ENCODE results near the gene PADI6.
"Not testable (repeated sequence)": the region's sequence is repeated elsewhere in the genome, so short reads cannot be mapped to it uniquely, and the experiment has no call there.

PADI6 gene

GRCh38 chr1:17406760-17407475 is 34.9 kb downstream of the PADI6 start:
- not testable (repeated sequence) for H3K27me3 Mint-ChIP-seq; H3K9me3 Mint-ChIP-seq (ENCODE audit: low read depth); H3K4me1 Mint-ChIP-seq (ENCODE audit: low read depth); H3K27ac Mint-ChIP-seq; H3K36me3 Mint-ChIP-seq; H3K4me3 Mint-ChIP-seq

GRCh38 chr1:17407786-17408514 is 36.0 kb downstream of the PADI6 start:
- H3K27me3 Mint-ChIP-seq; H3K4me1 Mint-ChIP-seq (ENCODE audit: low read depth); H3K9me3 Mint-ChIP-seq (ENCODE audit: low read depth); H3K36me3 Mint-ChIP-seq; H3K27ac Mint-ChIP-seq; H3K4me3 Mint-ChIP-seq: not testable (repeated sequence)

- peaks cover 4% of the 10 kb centered on the region for H3K4me1 Mint-ChIP-seq (ENCODE audit: low read depth)
- H3K27ac Mint-ChIP-seq = no peak overlapping the region
- no peaks in the 10 kb centered on the region for H3K27me3 Mint-ChIP-seq
- no peak overlapping the region for H3K4me3 Mint-ChIP-seq
- no peaks in the 10 kb centered on the region for H3K9me3 Mint-ChIP-seq (ENCODE audit: low read depth)
- H3K36me3 Mint-ChIP-seq = peaks cover 2% of the 10 kb centered on the region
Measured at GRCh38 chr1:17409391-17409811, 37.4 kb downstream of the PADI6 start.

- H3K36me3 Mint-ChIP-seq = peaks cover 7% of the 10 kb centered on the region
- H3K27ac Mint-ChIP-seq = no peak overlapping the region
- no peaks in the 10 kb centered on the region for H3K9me3 Mint-ChIP-seq (ENCODE audit: low read depth)
- no peak overlapping the region for H3K4me3 Mint-ChIP-seq
- H3K27me3 Mint-ChIP-seq = no peaks in the 10 kb centered on the region
- peaks cover 2% of the 10 kb centered on the region for H3K4me1 Mint-ChIP-seq (ENCODE audit: low read depth)
Measured at GRCh38 chr1:17412093-17412870, 40.3 kb downstream of the PADI6 start.

GRCh38 chr1:17414022-17414421 is 42.0 kb downstream of the PADI6 start:
- Mint-ChIP-seq H3K27ac (no peak overlapping the region), H3K9me3 (ENCODE audit: low read depth) (no peaks in the 10 kb centered on the region), H3K27me3 (no peaks in the 10 kb centered on the region), H3K36me3 (peaks cover 7% of the 10 kb centered on the region), H3K4me1 (ENCODE audit: low read depth) (no peaks in the 10 kb centered on the region), H3K4me3 (no peak overlapping the region)

- Mint-ChIP-seq H3K27ac (no peak overlapping the region), H3K4me1 (ENCODE audit: low read depth) (no peaks in the 10 kb centered on the region), H3K9me3 (ENCODE audit: low read depth) (no peaks in the 10 kb centered on the region), H3K27me3 (no peaks in the 10 kb centered on the region), H3K36me3 (peaks cover 5% of the 10 kb centered on the region), H3K4me3 (no peak overlapping the region)
Measured at GRCh38 chr1:17416389-17416788, 44.4 kb downstream of the PADI6 start.

- Mint-ChIP-seq H3K27me3 (no peaks in the 10 kb centered on the region), H3K27ac (no peak overlapping the region), H3K36me3 (peaks cover 5% of the 10 kb centered on the region), H3K4me3 (no peak overlapping the region), H3K4me1 (ENCODE audit: low read depth) (peaks cover 5% of the 10 kb centered on the region), H3K9me3 (ENCODE audit: low read depth) (no peaks in the 10 kb centered on the region)
Measured at GRCh38 chr1:17419626-17420328, 47.8 kb downstream of the PADI6 start.

GRCh38 chr1:17420391-17420918 is 48.5 kb downstream of the PADI6 start:
- peaks cover 8% of the 10 kb centered on the region for H3K4me1 Mint-ChIP-seq (ENCODE audit: low read depth)
- no peaks in the 10 kb centered on the region for H3K27me3 Mint-ChIP-seq
- H3K27ac Mint-ChIP-seq = peak overlapping the region; percentile 28
- H3K36me3 Mint-ChIP-seq = peaks cover 3% of the 10 kb centered on the region
- H3K9me3 Mint-ChIP-seq (ENCODE audit: low read depth) = no peaks in the 10 kb centered on the region
- no peak overlapping the region for H3K4me3 Mint-ChIP-seq

GRCh38 chr1:17422461-17422860 is 50.5 kb downstream of the PADI6 start:
- peak overlapping the region; percentile 46 for H3K27ac Mint-ChIP-seq
- no peaks in the 10 kb centered on the region for H3K36me3 Mint-ChIP-seq
- peaks cover 8% of the 10 kb centered on the region for H3K4me1 Mint-ChIP-seq (ENCODE audit: low read depth)
- no peak overlapping the region for H3K4me3 Mint-ChIP-seq
- H3K27me3 Mint-ChIP-seq = no peaks in the 10 kb centered on the region
- no peaks in the 10 kb centered on the region for H3K9me3 Mint-ChIP-seq (ENCODE audit: low read depth)

- no peaks in the 10 kb centered on the region for H3K9me3 Mint-ChIP-seq (ENCODE audit: low read depth)
- peaks cover 8% of the 10 kb centered on the region for H3K4me1 Mint-ChIP-seq (ENCODE audit: low read depth)
- H3K36me3 Mint-ChIP-seq = no peaks in the 10 kb centered on the region
- no peaks in the 10 kb centered on the region for H3K27me3 Mint-ChIP-seq
- H3K4me3 Mint-ChIP-seq = no peak overlapping the region
- H3K27ac Mint-ChIP-seq = no peak overlapping the region
Measured at GRCh38 chr1:17423781-17424245, 51.8 kb downstream of the PADI6 start.

- no peaks in the 10 kb centered on the region for H3K9me3 Mint-ChIP-seq (ENCODE audit: low read depth)
- H3K36me3 Mint-ChIP-seq = no peaks in the 10 kb centered on the region
- H3K4me3 Mint-ChIP-seq = no peak overlapping the region
- H3K27me3 Mint-ChIP-seq = no peaks in the 10 kb centered on the region
- H3K4me1 Mint-ChIP-seq (ENCODE audit: low read depth) = peaks cover 19% of the 10 kb centered on the region
- peak overlapping the region; percentile 46 for H3K27ac Mint-ChIP-seq
Measured at GRCh38 chr1:17425806-17426600, 54.0 kb downstream of the PADI6 start.

GRCh38 chr1:17427696-17428660 is 56.0 kb downstream of the PADI6 start:
- Mint-ChIP-seq H3K9me3 (ENCODE audit: low read depth) (no peaks in the 10 kb centered on the region), H3K4me3 (no peak overlapping the region), H3K27me3 (no peaks in the 10 kb centered on the region), H3K27ac (peak overlapping the region; percentile 50), H3K36me3 (no peaks in the 10 kb centered on the region), H3K4me1 (ENCODE audit: low read depth) (peaks cover 29% of the 10 kb centered on the region)

GRCh38 chr1:17429183-17429582 is 57.2 kb downstream of the PADI6 start:
- no peak overlapping the region for H3K4me3 Mint-ChIP-seq
- H3K36me3 Mint-ChIP-seq = no peaks in the 10 kb centered on the region
- H3K4me1 Mint-ChIP-seq (ENCODE audit: low read depth) = peaks cover 33% of the 10 kb centered on the region
- H3K27ac Mint-ChIP-seq = no peak overlapping the region
- H3K27me3 Mint-ChIP-seq = no peaks in the 10 kb centered on the region
- H3K9me3 Mint-ChIP-seq (ENCODE audit: low read depth) = no peaks in the 10 kb centered on the region

All from activated naive CD8-positive, alpha-beta T cell (primary cell).